GM23338 (cell line): ENCODE data around the gene EMX1. TPM values are rescaled to one million over a fixed set of nuclear protein-coding genes. Genes with fewer than 3 reads are reported as not detected.

Source experiments
- ATAC-seq: fragments of 200-7000 bp; cut with Tn5 transposase; 3 replicates; pipeline ENCODE4 v1.9.1; 2020
- DNase-seq: peaks from one replicate; pipeline ENCODE4 v3.0.0-alpha.2; 2015; ENCODE audit warnings: low spot score
- H2AFZ ChIP-seq: fragments of 200-600 bp; sonication (generic); 2 replicates; pipeline ENCODE4 v1.8.0; 2016; ENCODE audit warnings: antibody characterized with exemption, mild to moderate bottlenecking, moderate library complexity
- H3F3A ChIP-seq: fragments of 200-600 bp; sonication (generic); replicated peaks from 2 replicates; pipeline ENCODE4 v1.8.0; 2017; ENCODE audit warnings: antibody characterized with exemption, mixed run types, low read depth
- H3K27ac ChIP-seq: fragments of 200-600 bp; sonication (generic); 2 replicates; pipeline ENCODE4 v1.6.1; 2016; ENCODE audit warnings: low read depth
- H3K27me3 ChIP-seq: fragments of 200-600 bp; sonication (generic); 2 replicates; pipeline ENCODE4 v1.8.0; 2016; ENCODE audit warnings: mild to moderate bottlenecking, mixed run types, moderate library complexity; ENCODE audit not compliant: insufficient read depth
- H3K36me3 ChIP-seq: fragments of 200-600 bp; sonication (generic); 2 replicates; pipeline ENCODE4 v1.8.0; 2016; ENCODE audit warnings: mild to moderate bottlenecking; ENCODE audit not compliant: insufficient read depth
- H3K4me1 ChIP-seq: fragments of 200-600 bp; sonication (generic); 2 replicates; pipeline ENCODE4 v1.8.0; 2016; ENCODE audit warnings: mild to moderate bottlenecking, moderate library complexity; ENCODE audit not compliant: insufficient read depth
- H3K4me2 ChIP-seq: fragments of 200-600 bp; sonication (generic); 2 replicates; pipeline ENCODE4 v1.7.1; 2017; ENCODE audit warnings: mixed run types
- H3K4me3 ChIP-seq: fragments of 200-600 bp; sonication (generic); 2 replicates; pipeline ENCODE4 v1.6.1; 2016; ENCODE audit warnings: mixed run types
- H3K79me2 ChIP-seq: fragments of 200-600 bp; sonication (generic); replicated peaks from 2 replicates; pipeline ENCODE4 v1.8.0; 2017; ENCODE audit warnings: mild to moderate bottlenecking; ENCODE audit not compliant: insufficient read depth
- H3K9me2 ChIP-seq: fragments of 200-600 bp; sonication (generic); 2 replicates; pipeline ENCODE4 v1.8.0; 2017; ENCODE audit not compliant: insufficient read depth
- H4K20me1 ChIP-seq: fragments of 200-600 bp; sonication (generic); replicated peaks from 2 replicates; pipeline ENCODE4 v1.8.0; 2017; ENCODE audit warnings: mild to moderate bottlenecking; ENCODE audit not compliant: insufficient read depth
- H3K27ac Mint-ChIP-seq: 2 replicates; pipeline ENCODE4 v1.8.0; 2020; ENCODE audit warnings: inconsistent platforms, mild to moderate bottlenecking, moderate library complexity, mixed read lengths
- H3K27me3 Mint-ChIP-seq: 3 replicates; pipeline ENCODE4 v1.8.0; 2022; ENCODE audit warnings: low read depth, mild to moderate bottlenecking, moderate library complexity, mixed read lengths, inconsistent platforms; ENCODE audit not compliant: insufficient read depth, poor library complexity
- H3K36me3 Mint-ChIP-seq: 3 replicates; pipeline ENCODE4 v1.8.0; 2021; ENCODE audit warnings: low read depth, mild to moderate bottlenecking, inconsistent platforms, moderate library complexity, mixed read lengths
- H3K4me1 Mint-ChIP-seq: 3 replicates; pipeline ENCODE4 v1.8.0; 2020; ENCODE audit warnings: mild to moderate bottlenecking, inconsistent platforms, mixed read lengths
- H3K4me3 Mint-ChIP-seq: 3 replicates; pipeline ENCODE4 v1.8.0; 2021; ENCODE audit warnings: moderate library complexity, mild to moderate bottlenecking, inconsistent platforms, mixed read lengths
- H3K9me3 Mint-ChIP-seq: 3 replicates; pipeline ENCODE4 v1.8.0; 2020; ENCODE audit warnings: moderate library complexity, mild to moderate bottlenecking, inconsistent platforms, mixed read lengths
- CTCF ChIP-seq, 2 experiments: fragments of 200-600 bp in 1 of 2; sonication (generic) in 1 of 2; conservative IDR thresholded peaks; 2 replicates each; pipeline versions ENCODE4 v1.5.1 to v1.6.1; 2016 to 2017; ENCODE audit warnings: antibody characterized with exemption in 2 of 2, low read depth in 2 of 2, mild to moderate bottlenecking in 2 of 2, moderate library complexity in 1 of 2
- ETS1 ChIP-seq: IDR thresholded peaks from 2 replicates; pipeline ENCODE4 v1.6.1; 2016; ENCODE audit warnings: antibody characterized with exemption
- EZH2 ChIP-seq: fragments of 200-600 bp; sonication (generic); IDR thresholded peaks from one replicate; pipeline ENCODE4 v1.8.0; 2017; ENCODE audit warnings: antibody characterized with exemption, mild to moderate bottlenecking, low read depth; ENCODE audit not compliant: unreplicated experiment
- NANOG ChIP-seq: IDR thresholded peaks from 2 replicates; pipeline ENCODE4 v1.6.1; 2016; ENCODE audit warnings: antibody characterized with exemption, borderline replicate concordance
- REST ChIP-seq: IDR thresholded peaks from one replicate; pipeline ENCODE4 v1.6.1; 2018; ENCODE audit warnings: antibody characterized with exemption; ENCODE audit not compliant: unreplicated experiment
- ZNF462 ChIP-seq: fragments of 250-450 bp; sonication (Bioruptor Pico); IDR thresholded peaks from 2 replicates; pipeline ENCODE4 v1.5.0; 2020; ENCODE audit warnings: mild to moderate bottlenecking, moderate library complexity
- polyA plus RNA-seq: library from polyadenylated mRNA; unstranded; fragments of >200 nt; fragmentation: Nextera tagmentation; extraction: Ambion mirVana; gene quantifications from 2 replicates; pipeline ENCODE4 v1.2.1, GENCODE V29; 2016
- total RNA-seq: library from RNA; depleted of rRNA; stranded (reverse); fragments of >200 nt; shearing (Covaris generic); gene quantifications from 2 replicates; pipeline ENCODE4 v1.2.3, GENCODE V29; 2014

The EMX1 gene
- total and polyA plus RNA-seq, 2 experiments from 2014 or later = 3.9 to 7.9 TPM

- no peak for TF ChIP-seq REST
- TF ChIP-seq ETS1 = no peak
- no peak for TF ChIP-seq EZH2
- no peak for TF ChIP-seq ZNF462
- no peak for TF ChIP-seq CTCF (conservative IDR thresholded peaks at IDR 0.05; ENCODE audit: low read depth in 2 of 2)
- no peak for TF ChIP-seq NANOG
- H2AFZ ChIP-seq = no peak overlapping the region
Measured at GRCh38 chr2:72908741-72909140, 8.6 kb upstream of the EMX1 start.

More at GRCh38 chr2:72908741-72909140, 8.6 kb upstream of the EMX1 start:
- DNase-seq (no peak), ATAC-seq (no peak)
- Histone ChIP-seq H3K79me2 (no peaks in the 10 kb centered on the region), H3K36me3 (no peaks in the 10 kb centered on the region), H3K4me2 (no peak overlapping the region), H3K9me2 (no peaks in the 10 kb centered on the region), H3K4me1 (peaks cover 8% of the 10 kb centered on the region; the same call in 1 of the 2 replicates), H3K4me3 (no peak overlapping the region), H4K20me1 (no peaks in the 10 kb centered on the region), H3K27ac (no peak overlapping the region), H3K27me3 (peaks cover 88% of the 10 kb centered on the region), H3F3A (0 out of 2 replicates have a peak, but pooled peaks cover 3% of the 10 kb centered on the region)
- Mint-ChIP-seq H3K27me3 (peaks cover 33% of the 10 kb centered on the region), H3K27ac (no peak overlapping the region), H3K36me3 (no peaks in the 10 kb centered on the region; the same call in 2 of the 3 replicates), H3K9me3 (no peaks in the 10 kb centered on the region), H3K4me1 (peaks cover 6% of the 10 kb centered on the region), H3K4me3 (no peak overlapping the region)
